Suppressor macrophage treated with lipopolysaccharide for 4 hours (primary cell): Measurements from ENCODE around the gene ZNRF4.
"Not testable (repeated sequence)": the region's sequence is repeated elsewhere in the genome, so short reads cannot be mapped to it uniquely, and the experiment has no call there.

ENCODE experiments used
- DNase-seq: peaks from one replicate; pipeline ENCODE4 v3.0.0-alpha.2; 2020

ZNRF4 gene, protein sequence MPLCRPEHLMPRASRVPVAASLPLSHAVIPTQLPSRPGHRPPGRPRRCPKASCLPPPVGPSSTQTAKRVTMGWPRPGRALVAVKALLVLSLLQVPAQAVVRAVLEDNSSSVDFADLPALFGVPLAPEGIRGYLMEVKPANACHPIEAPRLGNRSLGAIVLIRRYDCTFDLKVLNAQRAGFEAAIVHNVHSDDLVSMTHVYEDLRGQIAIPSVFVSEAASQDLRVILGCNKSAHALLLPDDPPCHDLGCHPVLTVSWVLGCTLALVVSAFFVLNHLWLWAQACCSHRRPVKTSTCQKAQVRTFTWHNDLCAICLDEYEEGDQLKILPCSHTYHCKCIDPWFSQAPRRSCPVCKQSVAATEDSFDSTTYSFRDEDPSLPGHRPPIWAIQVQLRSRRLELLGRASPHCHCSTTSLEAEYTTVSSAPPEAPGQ

DNA sequence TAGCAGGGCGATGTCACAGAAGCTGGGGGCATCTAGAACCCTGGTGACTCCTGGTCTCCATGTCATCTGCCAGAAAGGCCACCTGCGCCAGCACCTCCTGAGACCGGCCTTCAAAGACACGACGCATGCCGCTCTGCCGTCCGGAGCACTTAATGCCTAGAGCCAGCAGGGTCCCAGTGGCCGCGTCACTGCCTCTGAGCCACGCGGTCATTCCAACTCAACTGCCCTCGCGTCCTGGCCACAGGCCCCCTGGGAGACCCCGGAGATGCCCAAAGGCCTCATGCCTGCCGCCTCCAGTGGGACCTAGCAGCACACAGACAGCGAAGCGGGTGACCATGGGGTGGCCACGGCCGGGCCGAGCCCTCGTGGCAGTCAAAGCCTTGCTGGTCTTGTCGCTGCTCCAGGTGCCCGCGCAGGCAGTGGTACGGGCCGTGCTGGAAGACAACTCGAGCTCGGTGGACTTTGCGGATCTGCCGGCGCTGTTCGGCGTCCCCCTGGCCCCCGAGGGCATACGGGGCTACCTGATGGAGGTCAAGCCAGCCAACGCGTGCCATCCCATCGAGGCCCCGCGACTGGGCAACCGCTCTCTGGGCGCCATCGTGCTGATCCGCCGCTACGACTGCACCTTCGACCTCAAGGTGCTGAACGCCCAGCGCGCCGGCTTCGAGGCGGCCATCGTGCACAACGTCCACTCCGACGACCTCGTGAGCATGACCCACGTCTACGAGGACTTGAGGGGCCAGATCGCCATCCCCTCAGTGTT is at the start of gene ZNRF4:
Gene ZNRF4 (plus strand): TSS at position 51 of the 763 bp plus-strand sequence. CDS start 75 bp downstream, at position 126.
- DNase-seq: no peak

GRCh38 chr19:5406198-5406597 is 49.0 kb upstream of the ZNRF4 start:
- not testable (repeated sequence) for DNase-seq

DNA sequence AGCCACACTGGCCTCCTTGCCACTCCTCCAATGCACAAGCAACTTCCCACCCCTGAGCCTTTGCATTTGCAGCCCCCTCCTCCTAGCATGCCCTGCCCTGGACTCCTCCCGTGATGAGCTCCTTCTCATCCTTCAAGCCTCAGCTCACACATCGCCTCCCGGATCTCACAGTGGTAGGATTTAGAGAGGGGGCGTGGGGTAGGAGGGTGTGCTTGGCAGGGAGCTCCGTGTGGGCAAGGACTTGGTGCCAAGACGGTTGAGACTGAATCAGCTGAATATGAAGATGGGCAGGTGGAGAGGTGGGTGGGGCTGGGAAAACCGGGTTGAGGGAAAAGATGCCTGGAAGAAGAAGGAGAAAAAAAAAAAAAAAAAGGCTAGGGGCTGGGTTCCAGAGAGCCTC is 48.4 kb upstream of the ZNRF4 start:
- DNase-seq: no peak

DNA sequence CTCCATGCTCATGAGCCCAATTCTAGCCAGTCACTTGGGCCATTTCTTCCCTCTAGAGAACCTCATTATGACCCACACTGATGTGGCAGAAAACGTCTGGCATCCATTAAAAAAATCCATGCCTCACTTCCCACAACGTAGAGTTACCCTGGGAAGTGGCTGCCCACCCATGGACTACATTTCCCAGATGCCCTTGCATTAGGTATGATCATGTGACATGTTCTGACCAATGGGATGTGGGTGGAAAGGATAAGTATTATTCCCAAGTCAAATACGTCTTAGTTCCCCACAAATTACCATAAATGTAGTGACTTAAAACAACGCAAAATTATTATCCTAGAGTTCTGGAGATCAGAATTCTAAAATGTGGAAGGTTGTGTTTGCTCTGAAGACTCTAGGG is 47.9 kb upstream of the ZNRF4 start:
- DNase-seq: no peak

DNA sequence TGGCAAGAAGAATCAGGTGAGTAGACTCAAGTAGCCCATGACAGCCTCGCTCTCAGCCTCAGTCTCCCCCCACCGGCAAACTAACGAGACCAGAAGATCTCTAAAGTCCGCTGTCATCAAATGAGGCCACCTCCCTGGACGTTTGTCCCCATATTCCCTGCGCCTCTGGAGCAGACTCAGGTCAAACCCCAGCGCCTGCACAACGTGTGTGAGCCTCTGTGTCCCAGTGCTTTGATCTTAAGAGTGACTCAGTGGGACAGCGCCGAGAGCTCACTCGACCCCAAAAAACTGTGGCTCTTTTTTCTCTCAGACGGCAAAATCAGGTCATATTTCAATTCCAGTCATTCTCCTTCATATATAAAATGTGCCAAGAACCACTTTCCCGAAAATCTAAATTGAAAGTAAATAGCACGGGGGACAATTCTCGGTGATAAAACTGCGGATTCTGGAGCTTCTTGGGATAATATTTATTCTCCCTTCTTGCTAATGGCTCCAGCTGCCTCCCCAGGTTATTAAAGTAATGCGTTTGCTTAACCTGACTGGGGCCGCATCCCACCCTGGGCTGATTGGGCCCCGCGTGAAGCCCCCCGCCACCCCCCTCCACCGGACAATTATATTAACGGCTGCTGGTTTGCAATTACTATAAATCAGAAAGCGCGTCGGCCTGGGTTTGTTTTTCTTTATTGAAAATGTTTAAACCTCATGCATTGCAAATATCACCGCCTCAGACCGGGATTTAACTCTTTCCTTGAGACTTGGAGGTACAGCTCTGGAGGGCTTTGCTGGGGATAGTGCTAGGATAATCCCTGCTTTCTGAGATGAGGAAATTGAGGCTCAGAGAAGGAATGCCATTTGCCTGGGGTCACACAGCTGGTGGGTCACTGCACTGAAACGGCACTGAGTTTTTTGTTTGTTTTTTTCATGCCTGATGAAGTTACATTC is 37.5 kb upstream of the ZNRF4 start:
- no peak for DNase-seq

GRCh38 chr19:5418677-5419076 is 36.5 kb upstream of the ZNRF4 start:
- DNase-seq: no peak

DNA sequence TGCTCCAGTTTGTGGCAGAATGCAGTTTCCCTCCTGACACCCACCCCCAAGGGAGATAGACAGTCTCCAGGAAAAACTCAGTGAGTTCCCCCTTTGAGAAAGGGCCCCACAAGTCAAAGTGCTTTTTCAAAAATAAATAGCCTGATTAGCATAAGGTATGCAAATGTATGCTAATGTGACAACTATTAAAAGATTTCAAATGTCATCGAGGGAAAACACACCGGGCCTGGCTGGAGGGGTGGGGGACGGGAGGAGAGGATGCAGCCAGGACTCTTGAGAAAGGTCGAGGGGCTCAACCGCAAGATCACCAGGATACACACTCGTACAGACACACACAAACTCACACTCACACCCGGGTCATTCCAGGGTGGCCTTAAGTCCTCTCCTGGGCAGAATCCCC is 34.3 kb upstream of the ZNRF4 start:
- no peak for DNase-seq

DNA sequence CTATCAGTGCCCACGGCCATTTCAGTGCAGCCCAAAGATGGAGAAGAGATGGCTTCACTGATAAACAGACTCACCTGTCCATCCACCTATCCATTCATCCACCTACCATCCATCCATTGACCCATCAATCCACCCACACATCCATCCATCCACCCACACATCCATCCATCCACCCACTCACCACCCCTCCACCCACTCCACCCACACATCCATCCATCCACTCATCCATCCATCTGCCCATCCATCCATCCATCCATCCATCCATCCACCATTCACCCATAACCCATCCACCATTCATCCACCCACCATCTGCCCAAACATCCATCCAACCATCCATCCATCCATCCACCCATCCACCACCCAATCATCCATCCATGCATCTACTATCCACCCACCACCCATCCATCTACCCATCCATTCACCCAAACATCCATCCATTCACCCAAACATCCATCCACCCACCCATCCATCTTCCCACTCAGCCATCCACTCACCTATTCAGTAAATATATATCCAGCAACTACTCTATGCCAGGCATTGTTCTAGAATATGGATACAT is 31.6 kb upstream of the ZNRF4 start:
- DNase-seq: no peak

- DNase-seq: no peak
Observed at GRCh38 chr19:5424192-5424973, 30.8 kb upstream of the ZNRF4 start.

GRCh38 chr19:5425260-5425659 is 30.0 kb upstream of the ZNRF4 start:
- DNase-seq: no peak

DNA sequence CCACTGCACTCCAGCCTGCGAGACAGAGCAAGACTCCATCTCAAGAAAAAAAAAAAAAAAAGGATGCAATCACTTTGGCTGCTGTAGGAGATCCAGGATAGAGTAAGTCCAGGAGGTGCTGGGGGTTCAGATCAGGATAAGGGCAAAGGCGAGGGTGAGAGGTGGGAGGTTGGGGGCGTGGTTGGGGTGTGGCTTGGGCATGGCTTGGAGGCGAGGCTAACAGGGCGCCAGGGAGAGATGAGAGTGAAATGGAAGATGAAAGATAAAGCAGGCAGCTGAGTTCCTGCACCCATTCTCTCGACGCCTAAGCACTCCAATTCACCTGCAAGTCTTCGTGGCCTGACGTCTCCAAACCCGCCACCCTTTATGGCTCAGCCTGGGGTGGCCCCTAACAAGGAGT is 25.0 kb upstream of the ZNRF4 start:
- DNase-seq: no peak

- no peak for DNase-seq
Observed at GRCh38 chr19:5432687-5433086, 22.5 kb upstream of the ZNRF4 start.

DNA sequence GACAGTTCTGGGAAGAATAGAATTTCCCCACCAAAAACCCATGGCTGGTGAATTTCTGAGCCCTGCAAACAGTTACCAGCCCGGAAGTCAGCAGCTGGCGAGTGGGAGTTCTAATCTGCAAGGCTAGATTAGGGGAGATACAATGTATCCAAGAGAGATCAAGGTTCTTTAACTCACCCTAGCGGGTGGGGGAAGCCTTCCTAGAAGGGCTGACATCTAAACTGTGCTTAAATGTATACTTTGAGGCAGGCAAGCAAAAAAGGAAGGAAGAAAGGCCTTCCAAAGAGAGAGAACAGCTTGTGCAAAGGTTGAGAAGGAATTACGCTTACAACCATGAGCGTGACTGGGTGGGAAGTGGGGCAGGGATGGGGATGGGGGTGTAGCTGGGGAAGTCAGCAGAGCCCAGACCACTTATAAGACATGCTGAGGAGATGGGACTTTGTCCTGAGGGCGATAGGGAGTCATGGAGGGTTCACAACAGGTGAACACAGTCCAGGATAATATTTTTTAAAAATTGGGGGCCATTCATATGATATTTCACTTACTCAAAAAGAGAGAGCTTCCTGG is 20.8 kb upstream of the ZNRF4 start:
- no peak for DNase-seq

DNA sequence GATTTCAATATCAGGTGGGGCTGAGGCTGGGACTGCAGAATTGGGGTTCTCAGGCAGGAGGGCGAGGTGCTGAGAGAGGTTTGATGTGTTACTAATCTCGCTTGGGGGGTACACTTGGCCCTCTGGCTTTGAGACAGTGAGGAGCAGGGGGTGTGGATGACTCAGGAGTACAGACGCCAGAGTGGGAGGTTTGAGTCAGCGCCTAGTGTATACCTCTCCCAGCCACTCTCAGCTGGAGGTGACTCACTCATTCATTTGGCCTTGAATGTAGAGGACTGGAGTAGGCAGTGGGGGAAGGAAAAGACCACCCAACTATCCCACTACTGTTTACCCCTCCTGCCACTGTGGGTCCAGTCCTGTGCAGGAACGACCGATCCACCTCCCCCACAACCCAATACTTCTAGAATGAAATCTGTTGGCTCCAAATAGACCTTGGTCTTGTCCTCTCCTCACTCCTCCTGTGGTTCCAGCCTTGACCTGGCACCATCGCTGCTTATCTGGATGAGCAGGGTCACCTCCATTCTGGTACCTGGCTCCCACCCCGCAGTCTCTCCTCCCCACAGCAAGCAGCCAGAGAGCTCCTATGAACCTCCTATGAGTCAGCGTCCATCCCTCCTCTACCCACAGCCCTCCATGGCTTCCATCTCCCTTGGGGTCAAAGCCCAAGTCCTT is 20.1 kb upstream of the ZNRF4 start:
- DNase-seq: peak; percentile 21

GRCh38 chr19:5435642-5436017 is 19.6 kb upstream of the ZNRF4 start:
- no peak for DNase-seq

DNA sequence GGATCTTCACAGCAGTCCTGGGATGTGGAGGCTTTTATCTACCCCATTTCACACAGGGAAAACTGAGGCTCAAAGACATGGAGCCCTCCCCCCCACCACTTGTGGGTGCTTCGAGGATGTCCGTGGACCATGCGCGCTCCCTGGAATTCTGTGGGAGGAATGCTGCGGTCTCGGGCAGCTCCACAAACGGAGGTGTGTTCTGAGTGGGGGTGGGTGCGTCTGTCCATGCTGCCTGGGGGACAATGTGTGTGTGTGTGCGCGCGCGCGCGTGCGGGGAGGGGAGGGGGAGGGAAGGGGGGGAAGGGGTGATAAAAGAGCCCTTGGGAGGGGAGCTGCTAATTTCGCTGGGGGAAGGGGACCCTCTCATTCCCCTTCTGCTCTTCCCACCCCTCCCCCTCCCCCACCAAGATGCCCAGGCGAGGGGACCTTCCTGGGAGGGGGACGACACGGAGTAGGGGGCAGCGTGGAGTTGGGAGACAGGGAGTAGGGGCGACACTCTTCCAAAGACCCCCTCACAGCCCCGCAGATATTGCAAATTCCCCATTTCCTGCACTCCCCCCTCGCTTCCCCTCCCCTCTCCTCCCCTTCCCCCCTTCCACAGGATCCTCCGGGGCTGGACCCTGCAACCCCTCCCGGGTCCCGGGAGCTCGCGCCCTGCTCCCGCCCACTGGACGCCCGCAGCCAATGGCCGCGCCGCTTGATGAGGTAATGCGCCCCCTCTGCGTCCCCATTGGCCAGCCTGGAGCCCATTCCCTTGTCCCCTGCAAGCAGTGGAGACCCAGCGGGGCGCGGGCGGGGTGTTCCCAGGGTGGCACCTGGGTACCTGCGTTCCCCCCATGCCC is 18.9 kb upstream of the ZNRF4 start:
- no peak for DNase-seq

DNA sequence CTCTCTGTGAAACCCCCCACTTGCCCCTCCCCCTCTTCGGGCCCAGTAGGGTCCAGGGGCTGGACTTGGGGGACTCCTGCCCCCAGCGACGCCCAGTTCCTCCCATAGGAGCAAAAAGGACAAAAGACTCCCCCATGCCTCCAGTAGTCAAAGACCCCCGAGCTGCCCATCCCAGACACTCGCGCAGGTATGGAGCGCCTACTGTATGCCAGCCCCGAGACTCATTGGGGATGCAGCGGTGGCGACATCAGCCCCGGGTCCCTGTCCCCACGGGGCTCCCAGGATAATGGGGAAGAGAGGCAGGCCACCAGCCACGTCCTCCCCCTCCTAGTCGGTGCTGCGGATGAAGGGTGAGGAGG is 18.3 kb upstream of the ZNRF4 start:
- DNase-seq: no peak

- not testable (repeated sequence) for DNase-seq
Observed at GRCh38 chr19:5438756-5439155, 16.5 kb upstream of the ZNRF4 start.

GRCh38 chr19:5439452-5439851 is 15.8 kb upstream of the ZNRF4 start:
- DNase-seq: no peak

GRCh38 chr19:5440299-5440698 is 14.9 kb upstream of the ZNRF4 start:
- DNase-seq: no peak
